ENCODE data around the gene ADGRL1. TPM values are rescaled to one million over a fixed set of nuclear protein-coding genes. Genes with fewer than 3 reads are reported as not detected.
A peak's percentile ranks its signal among the peaks of the same experiment; 100 is the strongest.
"Not testable (repeated sequence)": the region's sequence is repeated elsewhere in the genome, so short reads cannot be mapped to it uniquely, and the experiment has no call there.

ADGRL1 gene
- polyA plus RNA-seq, 1 experiment, result 2.0 TPM

- POLR2A ChIA-PET, result interaction anchor here (1.6 kb wide), 1 partner anchor 148 kb away, joined by 5 read pairs; no protein-coding TSS in a partner anchor
- peak; percentile 23 for DNase-seq (ENCODE audit: low read depth, low spot score)
Observed at GRCh38 chr19:14200147-14200841, 5.7 kb downstream of the ADGRL1 start.

GRCh38 chr19:14198384-14199376, 7.3 kb downstream of the ADGRL1 start:
- ChIA-PET POLR2A (no interaction called here), CTCF (interaction anchor here (0.6 to 8.0 kb wide), 6 partner anchors 11 to 319 kb away, joined by 3 to 87 read pairs (median 3); no protein-coding TSS in a partner anchor)
- H3K4me3 ChIP-seq (ENCODE audit: low read depth, low read length), result no peak overlapping the region
- DNase-seq (ENCODE audit: low read depth, low spot score), result no peak
- no peak for TF ChIP-seq CTCF (IDR thresholded peaks at IDR 0.05; ENCODE audit: low read depth, low read length)
- H3K27ac ChIP-seq (ENCODE audit: low read depth, low read length), result no peak overlapping the region
- H3K27me3 ChIP-seq (ENCODE audit: control insufficient read depth, insufficient read depth, low read length), result peaks cover 7% of the 10 kb centered on the region
- H3K9me3 ChIP-seq (ENCODE audit: control insufficient read depth, insufficient read depth, low read length), result no peaks in the 10 kb centered on the region

More at GRCh38 chr19:14200147-14200841, 5.7 kb downstream of the ADGRL1 start:
- H3K4me3 ChIP-seq (ENCODE audit: low read depth, low read length); H3K27ac ChIP-seq (ENCODE audit: low read depth, low read length); H3K9me3 ChIP-seq (ENCODE audit: control insufficient read depth, insufficient read depth, low read length): not testable (repeated sequence)
- peaks cover 13% of the 10 kb centered on the region for H3K27me3 ChIP-seq (ENCODE audit: control insufficient read depth, insufficient read depth, low read length)
- CTCF ChIA-PET, result interaction anchor here (0.6 to 8.0 kb wide), 13 partner anchors 13 to 283 kb away, joined by 3 to 87 read pairs (median 3); partner anchors contain the start of gene ASF1B
- peak; percentile 65 for TF ChIP-seq CTCF (IDR thresholded peaks at IDR 0.05; ENCODE audit: low read depth, low read length)

GRCh38 chr19:14197882-14198281, 8.1 kb downstream of the ADGRL1 start:
- CTCF ChIA-PET, result interaction anchor here (8.0 kb wide), 1 partner anchor 151 kb away, joined by 87 read pairs; no protein-coding TSS in a partner anchor
- POLR2A ChIA-PET, result no interaction called here
- Histone ChIP-seq H3K9me3 (ENCODE audit: control insufficient read depth, insufficient read depth, low read length) (no peaks in the 10 kb centered on the region), H3K27ac (ENCODE audit: low read depth, low read length) (no peak overlapping the region), H3K4me3 (ENCODE audit: low read depth, low read length) (no peak overlapping the region), H3K27me3 (ENCODE audit: control insufficient read depth, insufficient read depth, low read length) (peaks cover 3% of the 10 kb centered on the region)
- DNase-seq (ENCODE audit: low read depth, low spot score), result no peak
- TF ChIP-seq CTCF (IDR thresholded peaks at IDR 0.05; ENCODE audit: low read depth, low read length), result no peak

GRCh38 chr19:14197288-14197687, 8.7 kb downstream of the ADGRL1 start:
- H3K27ac ChIP-seq (ENCODE audit: low read depth, low read length); H3K27me3 ChIP-seq (ENCODE audit: control insufficient read depth, insufficient read depth, low read length); DNase-seq (ENCODE audit: low read depth, low spot score); POLR2A ChIA-PET; H3K9me3 ChIP-seq (ENCODE audit: control insufficient read depth, insufficient read depth, low read length); H3K4me3 ChIP-seq (ENCODE audit: low read depth, low read length): not testable (repeated sequence)
- CTCF ChIA-PET, result interaction anchor here (8.0 kb wide), 1 partner anchor 152 kb away, joined by 87 read pairs; no protein-coding TSS in a partner anchor

GRCh38 chr19:14196105-14196504, 9.9 kb downstream of the ADGRL1 start:
- H3K27ac ChIP-seq (ENCODE audit: low read depth, low read length); DNase-seq (ENCODE audit: low read depth, low spot score); H3K9me3 ChIP-seq (ENCODE audit: control insufficient read depth, insufficient read depth, low read length); POLR2A ChIA-PET; H3K4me3 ChIP-seq (ENCODE audit: low read depth, low read length); H3K27me3 ChIP-seq (ENCODE audit: control insufficient read depth, insufficient read depth, low read length): not testable (repeated sequence)
- TF ChIP-seq CTCF (IDR thresholded peaks at IDR 0.05; ENCODE audit: low read depth, low read length), result peak; percentile 62
- CTCF ChIA-PET, result interaction anchor here (0.8 to 8.0 kb wide), 2 partner anchors 16 to 153 kb away, joined by 3 to 87 read pairs; no protein-coding TSS in a partner anchor

- DNase-seq (ENCODE audit: low read depth, low spot score); H3K4me3 ChIP-seq (ENCODE audit: low read depth, low read length); POLR2A ChIA-PET; H3K27me3 ChIP-seq (ENCODE audit: control insufficient read depth, insufficient read depth, low read length); H3K9me3 ChIP-seq (ENCODE audit: control insufficient read depth, insufficient read depth, low read length); H3K27ac ChIP-seq (ENCODE audit: low read depth, low read length): not testable (repeated sequence)
- CTCF ChIA-PET, result interaction anchor here (0.6 to 8.0 kb wide), 4 partner anchors 15 to 163 kb away, joined by 3 to 87 read pairs (median 4); no protein-coding TSS in a partner anchor
Observed at GRCh38 chr19:14195216-14195615, 10.8 kb downstream of the ADGRL1 start.
